ENCODE measurements around the gene MAST1.

DNA sequence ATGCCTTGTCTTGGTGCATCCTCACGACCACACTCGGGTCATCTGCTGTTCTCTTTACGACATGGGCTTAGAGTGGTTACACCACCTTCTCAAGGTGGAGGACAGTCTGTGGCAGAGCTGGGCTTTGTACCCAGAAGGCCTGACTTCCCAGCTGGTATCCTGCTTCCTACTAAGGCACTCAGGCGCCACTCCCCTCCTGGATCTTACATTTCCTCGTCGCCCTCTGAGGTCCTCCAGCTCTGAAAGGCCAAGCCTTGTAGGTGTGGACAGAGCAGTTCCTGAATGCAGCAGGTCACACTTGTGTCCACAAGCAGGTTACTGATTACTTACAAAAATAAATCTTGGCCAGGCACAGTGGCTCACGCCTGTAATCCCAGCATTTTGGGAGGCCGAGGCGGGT, 68.9 kb downstream of the MAST1 start:
- TF ChIP-seq CTCF (IDR thresholded peaks at IDR 0.05) (no peak), POLR2AphosphoS5 (IDR thresholded peaks at IDR 0.05; ENCODE audit: insufficient read depth in 1 of 2, low read depth in 1 of 2) (no peak), POLR2A (IDR thresholded peaks at IDR 0.05) (no peak)
